CD14-positive monocyte (primary cell): Measurements from ENCODE around the gene PATJ. TPM values are rescaled to one million over a fixed set of nuclear protein-coding genes. Genes with fewer than 3 reads are reported as not detected.

Source experiments
- DNase-seq, 3 donors: peaks; one replicate each; pipeline ENCODE4 v3.0.0-alpha.2; 2011 to 2022
- H2AFZ ChIP-seq: 2 replicates; pipeline ENCODE4 v1.6.0; 2012; ENCODE audit warnings: mild to moderate bottlenecking, low read depth, low read length, inconsistent platforms; ENCODE audit not compliant: insufficient read depth, poor library complexity, severe bottlenecking
- H3K27ac ChIP-seq, 2 donors: 1 replicate in 1 of 2; 2 replicates in 1 of 2; pipeline ENCODE4 v1.5.1; 2012 to 2013; ENCODE audit warnings: low read length in 2 of 2, control low read depth in 1 of 2, inconsistent platforms in 1 of 2, low read depth in 1 of 2, mild to moderate bottlenecking in 1 of 2
- H3K27me3 ChIP-seq, 2 donors: one replicate each; pipeline versions ENCODE4 v1.6.0 to v1.6.1; 2011 to 2013; ENCODE audit warnings: low read length in 2 of 2; ENCODE audit not compliant: control insufficient read depth in 2 of 2, insufficient read depth in 2 of 2
- H3K36me3 ChIP-seq, 2 donors: replicated peaks in 1 of 2; 1 replicate in 1 of 2; 2 replicates in 1 of 2; pipeline versions ENCODE4 v1.5.1 to v1.6.1; 2012 to 2013; ENCODE audit warnings: low read length in 2 of 2, control low read depth in 1 of 2, inconsistent platforms in 1 of 2, mild to moderate bottlenecking in 1 of 2; ENCODE audit not compliant: insufficient read depth in 2 of 2, control insufficient read depth in 1 of 2
- H3K4me1 ChIP-seq, 2 donors: 1 replicate in 1 of 2; 2 replicates in 1 of 2; pipeline versions ENCODE4 v1.5.1 to v1.6.1; 2012 to 2013; ENCODE audit warnings: low read length in 2 of 2, control low read depth in 1 of 2, inconsistent platforms in 1 of 2, mild to moderate bottlenecking in 1 of 2, moderate library complexity in 1 of 2; ENCODE audit not compliant: insufficient read depth in 2 of 2, control insufficient read depth in 1 of 2
- H3K4me2 ChIP-seq: replicated peaks from 2 replicates; pipeline ENCODE3; 2012; ENCODE audit warnings: low read length, moderate library complexity, mild to moderate bottlenecking; ENCODE audit not compliant: poor library complexity, severe bottlenecking; ENCODE audit errors: extremely low read depth
- H3K4me3 ChIP-seq, 3 experiments: fragments of 200-600 bp in 1 of 3; sonication (generic) in 1 of 3; replicated peaks in 1 of 3; 1 replicate in 2 of 3; 2 replicates in 1 of 3; pipeline ENCODE4 v1.5.1; 2011 to 2013; ENCODE audit warnings: low read length in 3 of 3, mild to moderate bottlenecking in 3 of 3, control low read depth in 2 of 3, low read depth in 2 of 3, inconsistent platforms in 1 of 3, moderate library complexity in 1 of 3
- H3K79me2 ChIP-seq: 2 replicates; pipeline ENCODE4 v1.6.0; 2012; ENCODE audit warnings: mild to moderate bottlenecking, control low read depth, inconsistent platforms, low read length, moderate library complexity; ENCODE audit not compliant: insufficient read depth
- H3K9ac ChIP-seq: 2 replicates; pipeline ENCODE4 v1.6.0; 2017; ENCODE audit warnings: low read length, mild to moderate bottlenecking; ENCODE audit not compliant: insufficient read depth, poor library complexity, severe bottlenecking
- H3K9me3 ChIP-seq, 2 donors: replicated peaks in 1 of 2; 1 replicate in 1 of 2; 2 replicates in 1 of 2; pipeline versions ENCODE4 v1.5.1 to v1.6.1; 2012 to 2013; ENCODE audit warnings: low read length in 2 of 2, control low read depth in 1 of 2; ENCODE audit not compliant: control insufficient read depth in 1 of 2, insufficient read depth in 1 of 2
- H4K20me1 ChIP-seq: 2 replicates; pipeline ENCODE4 v1.6.0; 2012; ENCODE audit warnings: mild to moderate bottlenecking, low read length, control low read depth, moderate library complexity; ENCODE audit not compliant: insufficient read depth
- H3K27ac Mint-ChIP-seq, 7 donors: one replicate each; pipeline ENCODE4 v1.8.0; 2020; ENCODE audit warnings: mild to moderate bottlenecking in 7 of 7, mixed read lengths in 7 of 7, moderate library complexity in 6 of 7, inconsistent platforms in 2 of 7
- H3K27me3 Mint-ChIP-seq, 3 donors: one replicate each; pipeline ENCODE4 v1.8.0; 2021 to 2022; ENCODE audit warnings: low read depth in 3 of 3, mild to moderate bottlenecking in 3 of 3, mixed read lengths in 3 of 3, moderate library complexity in 3 of 3, inconsistent platforms in 1 of 3
- H3K36me3 Mint-ChIP-seq, 2 donors: one replicate each; pipeline ENCODE4 v1.8.0; 2020; ENCODE audit warnings: mixed read lengths in 2 of 2, inconsistent platforms in 1 of 2, mild to moderate bottlenecking in 1 of 2
- H3K4me1 Mint-ChIP-seq: one replicate; pipeline ENCODE4 v1.8.0; 2020; ENCODE audit warnings: mild to moderate bottlenecking, mixed read lengths
- H3K4me3 Mint-ChIP-seq, 2 donors: one replicate each; pipeline ENCODE4 v1.8.0; 2020; ENCODE audit warnings: mild to moderate bottlenecking in 2 of 2, mixed read lengths in 2 of 2, moderate library complexity in 1 of 2
- H3K9me3 Mint-ChIP-seq, 7 donors: one replicate each; pipeline ENCODE4 v1.8.0; 2020 to 2022; ENCODE audit warnings: mixed read lengths in 7 of 7, mild to moderate bottlenecking in 6 of 7, moderate library complexity in 6 of 7, inconsistent platforms in 2 of 7
- WGBS: methylation state at CpG from one replicate; pipeline ENCODE4 v1.1.5; 2013; ENCODE audit warnings: missing lambda C conversion rate; ENCODE audit not compliant: insufficient coverage; 5-methylcytosine and 5-hydroxymethylcytosine counted together
- intact Hi-C, 2 donors: fragments of 100-400 bp; cut with micrococcal nuclease; formaldehyde crosslinking; loops; one replicate each; pipeline versions ENCODE4 v1.15.0 to v1.15.1; 2023
- polyA plus RNA-seq, 3 donors: library from polyadenylated mRNA; depleted of rRNA in 1 of 3; unstranded in 2 of 3; stranded (reverse) in 1 of 3; fragments of 300-500 nt in 2 of 3; fragments of >200 nt in 1 of 3; fragmentation: Illumina TruSeq in 2 of 3; gene quantifications; 1 replicate in 2 of 3; 2 replicates in 1 of 3; pipeline ENCODE4 v1.2.3, GENCODE V29; 2012 to 2021
- TF ChIP-seq, protein P1 (sequence below): fragments of 200-600 bp; IDR thresholded peaks from one replicate; pipeline ENCODE4 v1.8.0; 2022; ENCODE audit warnings: antibody characterized with exemption, mild to moderate bottlenecking

The PATJ gene
- polyA plus RNA-seq, 3 donors: 0.01 to 0.23 TPM; not detected in 1

DNA sequence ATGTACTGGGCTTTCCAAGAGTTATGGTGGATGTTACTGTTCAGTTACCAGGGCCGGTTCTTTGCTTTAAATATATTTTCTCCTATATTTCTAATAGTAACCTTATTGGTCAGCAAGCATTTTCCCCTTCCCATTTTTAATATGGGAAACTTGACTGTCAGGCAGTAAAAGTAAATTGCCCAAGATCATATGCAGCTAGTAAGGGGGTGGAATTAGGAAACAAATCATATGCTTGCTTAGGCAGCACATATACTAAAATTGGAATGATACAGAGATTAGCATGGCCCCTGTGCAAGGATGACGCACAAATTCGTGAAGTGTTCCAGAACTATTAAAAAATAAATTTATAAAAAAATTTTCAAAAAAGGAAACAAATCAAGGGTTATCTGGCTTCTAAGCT lies 73.9 kb downstream of the PATJ start:
- peaks cover 0 to 8% (median 2%) of the 10 kb centered on the region in 3 donors for H3K27me3 Mint-ChIP-seq
- Histone ChIP-seq H3K36me3 (no peaks in the 10 kb centered on the region), H2AFZ (no peak overlapping the region), H3K4me2 (no peak overlapping the region), H3K4me3 (no peak overlapping the region), H3K27me3 (no peaks in the 10 kb centered on the region), H4K20me1 (no peaks in the 10 kb centered on the region), H3K79me2 (no peaks in the 10 kb centered on the region), H3K9ac (no peak overlapping the region), H3K4me1 (no peaks in the 10 kb centered on the region), H3K27ac (no peak overlapping the region), H3K9me3 (no peaks in the 10 kb centered on the region)
- H3K9me3 Mint-ChIP-seq: no peaks in the 10 kb centered on the region
- no peaks in the 10 kb centered on the region for H3K4me1 Mint-ChIP-seq
- TF ChIP-seq, protein P1, sequence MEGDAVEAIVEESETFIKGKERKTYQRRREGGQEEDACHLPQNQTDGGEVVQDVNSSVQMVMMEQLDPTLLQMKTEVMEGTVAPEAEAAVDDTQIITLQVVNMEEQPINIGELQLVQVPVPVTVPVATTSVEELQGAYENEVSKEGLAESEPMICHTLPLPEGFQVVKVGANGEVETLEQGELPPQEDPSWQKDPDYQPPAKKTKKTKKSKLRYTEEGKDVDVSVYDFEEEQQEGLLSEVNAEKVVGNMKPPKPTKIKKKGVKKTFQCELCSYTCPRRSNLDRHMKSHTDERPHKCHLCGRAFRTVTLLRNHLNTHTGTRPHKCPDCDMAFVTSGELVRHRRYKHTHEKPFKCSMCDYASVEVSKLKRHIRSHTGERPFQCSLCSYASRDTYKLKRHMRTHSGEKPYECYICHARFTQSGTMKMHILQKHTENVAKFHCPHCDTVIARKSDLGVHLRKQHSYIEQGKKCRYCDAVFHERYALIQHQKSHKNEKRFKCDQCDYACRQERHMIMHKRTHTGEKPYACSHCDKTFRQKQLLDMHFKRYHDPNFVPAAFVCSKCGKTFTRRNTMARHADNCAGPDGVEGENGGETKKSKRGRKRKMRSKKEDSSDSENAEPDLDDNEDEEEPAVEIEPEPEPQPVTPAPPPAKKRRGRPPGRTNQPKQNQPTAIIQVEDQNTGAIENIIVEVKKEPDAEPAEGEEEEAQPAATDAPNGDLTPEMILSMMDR: no peak
- H3K27ac Mint-ChIP-seq: no peak overlapping the region
- DNase-seq: no peak
- no peak overlapping the region for H3K4me3 Mint-ChIP-seq
- no CpG with 5 or more reads among the region's 3 CpGs for WGBS
- H3K36me3 Mint-ChIP-seq: no peaks in the 10 kb centered on the region
- intact Hi-C loops: no loop called here

DNA sequence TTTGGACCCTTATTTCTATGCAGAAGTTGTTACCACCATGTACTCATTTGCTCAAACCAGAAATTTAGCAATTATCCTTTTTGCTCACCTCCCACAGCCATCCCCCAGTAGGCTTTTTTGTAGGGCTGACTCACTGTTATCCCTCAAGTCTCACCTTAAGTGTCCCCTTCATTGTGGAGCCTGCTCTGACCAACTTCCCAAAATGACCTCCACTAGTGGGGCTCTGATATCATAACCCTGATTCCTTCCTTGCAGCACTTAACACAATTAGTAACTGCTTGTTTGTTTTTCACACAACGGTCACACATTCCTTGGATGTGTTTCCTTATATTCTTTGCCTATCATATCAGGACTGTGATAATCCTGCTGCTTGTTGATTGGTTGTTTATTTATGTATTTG lies 76.7 kb downstream of the PATJ start:
- Histone ChIP-seq H3K4me3 (no peak overlapping the region), H3K27me3 (no peaks in the 10 kb centered on the region), H2AFZ (no peak overlapping the region), H3K36me3 (no peaks in the 10 kb centered on the region), H3K4me1 (no peaks in the 10 kb centered on the region), H3K9ac (no peak overlapping the region), H3K4me2 (no peak overlapping the region), H3K79me2 (no peaks in the 10 kb centered on the region), H4K20me1 (no peaks in the 10 kb centered on the region), H3K27ac (no peak overlapping the region), H3K9me3 (no peaks in the 10 kb centered on the region)
- no peak for DNase-seq
- TF ChIP-seq, protein P1: no peak
- H3K36me3 Mint-ChIP-seq: no peaks in the 10 kb centered on the region
- WGBS: no CpG with 5 or more reads among the region's 1 CpG
- no peak overlapping the region for H3K27ac Mint-ChIP-seq
- H3K27me3 Mint-ChIP-seq: peaks cover 0 to 8% (median 2%) of the 10 kb centered on the region in 3 donors
- no peaks in the 10 kb centered on the region for H3K9me3 Mint-ChIP-seq
- H3K4me3 Mint-ChIP-seq: no peak overlapping the region
- H3K4me1 Mint-ChIP-seq: no peaks in the 10 kb centered on the region
- intact Hi-C loops: no loop called here
